AG09309 (cell line): ENCODE measurements around the gene SOCS1.

Experiments
- DNase-seq: peaks from one replicate; pipeline ENCODE4 v3.0.0-alpha.2; 2010; ENCODE audit warnings: low read depth
- H3K4me3 ChIP-seq: 2 replicates; pipeline ENCODE4 v1.5.1; 2011; ENCODE audit warnings: mild to moderate bottlenecking, low read depth, low read length, moderate library complexity; ENCODE audit not compliant: control insufficient read depth
- CTCF ChIP-seq: IDR thresholded peaks from 2 replicates; pipeline ENCODE4 v1.5.1; 2011; ENCODE audit warnings: mild to moderate bottlenecking, low read depth, low read length, inconsistent platforms; ENCODE audit not compliant: insufficient read depth, control insufficient read depth; ENCODE audit errors: missing control alignments

The SOCS1 gene

GRCh38 chr16:11283820-11284248 lies 27.8 kb upstream of the SOCS1 start:
- no peak overlapping the region for H3K4me3 ChIP-seq
- DNase-seq, result no peak
- TF ChIP-seq CTCF, result no peak

GRCh38 chr16:11280616-11281522 lies 24.9 kb upstream of the SOCS1 start, which contains the start of gene PRM1:
Gene PRM1 (minus strand): TSS chr16:11281330. CDS start chr16:11281238, 92 bp downstream.
- no peak for DNase-seq
- TF ChIP-seq CTCF, result no peak
- no peak within 1 kb of the TSS for H3K4me3 ChIP-seq

GRCh38 chr16:11278681-11279628 lies 23.0 kb upstream of the SOCS1 start:
- TF ChIP-seq CTCF, result no peak
- no peak for DNase-seq
- H3K4me3 ChIP-seq, result no peak overlapping the region

- DNase-seq, result no peak
- no peak for TF ChIP-seq CTCF
- no peak overlapping the region for H3K4me3 ChIP-seq
Observed at GRCh38 chr16:11277607-11278337, 21.8 kb upstream of the SOCS1 start.

GRCh38 chr16:11276896-11277593 lies 21.0 kb upstream of the SOCS1 start:
- no peak for DNase-seq
- no peak for TF ChIP-seq CTCF

More at GRCh38 chr16:11276896-11277593, 21.0 kb upstream of the SOCS1 start:
- H3K4me3 ChIP-seq, result no peak overlapping the region
